Bone marrow (tissue), 2 donors: ENCODE measurements around the gene UBE2R2.

Experiments
- DNase-seq, 2 donors: peaks; one replicate each; lab custom pipeline; 2025; lab: John Stamatoyannopoulos, UW

The UBE2R2 gene

GRCh38 chr9:33884856-33885701 lies 68.1 kb downstream of the UBE2R2 start:
- DNase-seq: no peak

GRCh38 chr9:33885948-33886347 lies 69.0 kb downstream of the UBE2R2 start:
- DNase-seq: no peak

GRCh38 chr9:33893861-33894260 lies 76.9 kb downstream of the UBE2R2 start:
- DNase-seq: no peak

DNA sequence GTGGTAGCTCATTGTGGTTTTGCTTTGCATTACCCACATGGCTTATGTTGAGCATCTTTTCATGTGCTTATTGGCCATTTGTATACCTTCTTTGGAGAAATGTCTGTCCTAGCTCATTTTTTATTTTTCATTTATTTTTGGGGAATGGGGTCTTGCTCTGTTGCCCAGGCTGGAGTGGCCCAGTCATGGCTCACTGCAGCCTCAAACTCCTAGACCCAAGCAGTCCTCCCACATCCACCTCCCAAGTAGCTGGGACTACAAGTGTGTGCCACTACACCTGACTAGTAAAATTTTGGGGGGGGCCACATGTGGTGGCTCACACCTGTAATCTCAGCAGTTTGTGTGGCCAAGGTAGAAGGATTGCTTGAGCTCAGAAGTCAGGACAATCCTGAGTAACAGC lies 77.4 kb downstream of the UBE2R2 start:
- DNase-seq: no peak

- no peak for DNase-seq
Measured at GRCh38 chr9:33903157-33903780, 86.3 kb downstream of the UBE2R2 start.

DNA sequence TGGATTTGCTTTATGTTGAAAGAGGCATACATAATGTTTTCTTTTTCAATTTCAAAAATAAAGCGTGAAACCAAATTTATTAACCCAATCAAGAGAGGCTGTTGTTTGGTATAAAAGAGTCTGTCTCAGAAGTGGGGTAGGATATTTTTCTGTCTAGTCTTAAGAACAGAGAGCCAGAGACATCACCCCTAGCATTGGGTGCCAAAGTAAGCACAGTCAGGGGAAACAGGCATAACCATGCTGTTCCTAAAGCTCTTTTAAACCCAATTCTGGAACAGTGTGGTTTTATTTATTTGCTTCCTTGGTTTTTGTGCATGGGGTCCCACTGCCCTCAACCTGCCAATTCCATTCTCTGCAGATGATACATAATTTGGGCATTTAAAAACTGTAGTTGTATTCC lies 88.2 kb downstream of the UBE2R2 start:
- no peak for DNase-seq

GRCh38 chr9:33906769-33907168 lies 89.8 kb downstream of the UBE2R2 start:
- no peak for DNase-seq

- DNase-seq: no peak
Measured at GRCh38 chr9:33907347-33907746, 90.4 kb downstream of the UBE2R2 start.

- DNase-seq: no peak
Measured at GRCh38 chr9:33908114-33908513, 91.2 kb downstream of the UBE2R2 start.

DNA sequence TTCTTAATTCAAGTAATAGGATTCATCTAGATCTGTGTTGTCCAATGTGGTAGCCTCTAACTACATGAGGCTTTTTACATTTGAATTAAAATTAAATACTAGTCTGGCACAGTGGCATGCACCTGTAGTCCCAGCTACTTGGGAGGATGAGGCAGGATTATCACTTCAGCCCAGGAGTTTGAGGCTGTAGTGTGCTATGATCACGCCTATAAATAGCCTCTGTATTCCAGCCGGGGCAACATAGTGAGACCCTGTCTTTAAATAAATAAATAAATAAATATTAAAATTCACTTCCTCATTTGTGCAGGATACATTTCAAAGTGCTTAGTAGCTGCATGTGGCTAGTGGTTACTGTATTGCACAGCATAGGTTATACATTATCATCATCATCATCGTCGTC lies 91.8 kb downstream of the UBE2R2 start:
- DNase-seq: no peak

- DNase-seq: no peak
Measured at GRCh38 chr9:33913541-33913940, 96.6 kb downstream of the UBE2R2 start.

- no peak for DNase-seq
Measured at GRCh38 chr9:33914887-33915628, 98.1 kb downstream of the UBE2R2 start.

DNA sequence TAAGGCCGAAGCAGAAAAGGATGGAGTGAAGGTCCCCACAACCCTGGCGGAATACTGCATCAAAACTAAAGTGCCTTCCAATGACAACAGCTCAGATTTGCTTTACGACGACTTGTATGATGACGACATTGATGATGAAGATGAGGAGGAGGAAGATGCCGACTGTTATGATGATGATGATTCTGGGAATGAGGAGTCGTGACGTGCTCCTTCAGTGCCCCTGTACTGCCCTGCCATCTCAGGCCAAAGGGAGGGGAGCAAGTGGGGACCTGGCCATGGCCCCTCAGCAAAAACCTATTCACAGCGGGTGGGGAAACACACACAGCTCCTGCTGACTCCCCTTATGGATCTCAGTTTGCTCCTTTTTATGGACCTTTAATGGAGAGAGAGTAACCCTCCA lies 100.1 kb downstream of the UBE2R2 start:
- no peak for DNase-seq

GRCh38 chr9:33919276-33919897 lies 102.4 kb downstream of the UBE2R2 start:
- DNase-seq: no peak

- no peak for DNase-seq
Measured at GRCh38 chr9:33921967-33922895, 105.3 kb downstream of the UBE2R2 start.

- DNase-seq: no peak
Measured at GRCh38 chr9:33923079-33923478, 106.1 kb downstream of the UBE2R2 start.

GRCh38 chr9:33923998-33924701 lies 107.2 kb downstream of the UBE2R2 start:
- DNase-seq: no peak

DNA sequence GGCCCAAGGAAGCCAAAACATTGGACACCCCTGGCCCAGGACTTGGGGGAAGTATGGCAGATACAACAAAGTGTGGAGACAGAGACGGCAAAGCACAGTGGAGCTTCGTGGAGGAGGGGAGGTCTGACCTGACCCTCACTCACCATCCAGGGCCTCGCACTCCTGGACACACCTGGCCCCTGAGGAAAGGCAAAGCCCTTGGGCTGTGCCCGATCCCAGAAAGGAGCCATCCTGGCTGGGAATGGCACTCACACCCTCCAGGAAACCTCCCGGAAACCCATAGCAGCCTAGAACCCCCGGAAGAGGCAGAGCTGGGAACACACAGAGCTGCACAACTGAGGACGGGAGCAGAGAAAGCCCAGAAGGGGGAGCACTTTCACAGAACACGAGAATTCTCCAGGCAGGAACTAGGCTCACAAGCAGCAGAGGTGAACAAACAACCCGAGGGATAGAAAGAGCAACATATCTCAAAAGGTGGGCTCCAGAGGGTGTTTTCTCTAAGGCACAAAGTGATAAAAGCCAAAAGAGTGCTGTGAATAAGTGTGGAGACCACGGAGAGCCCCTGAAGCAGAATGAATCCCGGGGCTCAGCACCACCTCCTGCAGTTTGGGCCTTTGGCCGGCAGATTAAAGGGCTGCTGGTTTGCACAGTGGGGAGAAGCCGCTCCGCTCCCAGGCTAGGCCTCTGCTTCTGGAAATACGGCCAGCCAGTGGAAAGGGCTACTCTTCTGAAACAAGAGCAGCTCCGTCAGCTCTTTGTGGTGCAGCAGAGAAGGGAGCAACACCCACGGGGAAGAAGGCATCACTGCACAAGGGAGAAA lies 108.2 kb downstream of the UBE2R2 start:
- no peak for DNase-seq

GRCh38 chr9:33926746-33927485 lies 110.0 kb downstream of the UBE2R2 start:
- DNase-seq: no peak
